Testis (tissue), 2 donors: Measurements from ENCODE around the gene UBE2E1.

Experiments used
- POLR2A ChIP-seq: fragments of 450-650 bp; IDR thresholded peaks from one replicate; pipeline ENCODE4 v1.6.1; 2017; ENCODE audit warnings: antibody characterized with exemption, mild to moderate bottlenecking, moderate library complexity
- TF ChIP-seq, protein P1 (sequence below), 3 experiments: fragments of 450-650 bp in 2 of 3; fragments of 200-600 bp in 1 of 3; sonication (generic) in 1 of 3; IDR thresholded peaks; one replicate each; pipeline ENCODE4 v1.5.1; 2016 to 2019; ENCODE audit warnings: antibody characterized with exemption in 3 of 3, mild to moderate bottlenecking in 2 of 3, moderate library complexity in 1 of 3

- TF ChIP-seq POLR2A, result no peak
- TF ChIP-seq, protein P1, sequence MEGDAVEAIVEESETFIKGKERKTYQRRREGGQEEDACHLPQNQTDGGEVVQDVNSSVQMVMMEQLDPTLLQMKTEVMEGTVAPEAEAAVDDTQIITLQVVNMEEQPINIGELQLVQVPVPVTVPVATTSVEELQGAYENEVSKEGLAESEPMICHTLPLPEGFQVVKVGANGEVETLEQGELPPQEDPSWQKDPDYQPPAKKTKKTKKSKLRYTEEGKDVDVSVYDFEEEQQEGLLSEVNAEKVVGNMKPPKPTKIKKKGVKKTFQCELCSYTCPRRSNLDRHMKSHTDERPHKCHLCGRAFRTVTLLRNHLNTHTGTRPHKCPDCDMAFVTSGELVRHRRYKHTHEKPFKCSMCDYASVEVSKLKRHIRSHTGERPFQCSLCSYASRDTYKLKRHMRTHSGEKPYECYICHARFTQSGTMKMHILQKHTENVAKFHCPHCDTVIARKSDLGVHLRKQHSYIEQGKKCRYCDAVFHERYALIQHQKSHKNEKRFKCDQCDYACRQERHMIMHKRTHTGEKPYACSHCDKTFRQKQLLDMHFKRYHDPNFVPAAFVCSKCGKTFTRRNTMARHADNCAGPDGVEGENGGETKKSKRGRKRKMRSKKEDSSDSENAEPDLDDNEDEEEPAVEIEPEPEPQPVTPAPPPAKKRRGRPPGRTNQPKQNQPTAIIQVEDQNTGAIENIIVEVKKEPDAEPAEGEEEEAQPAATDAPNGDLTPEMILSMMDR (IDR thresholded peaks at IDR 0.05), result no peak
These were observed 12.1 kb upstream of the UBE2E1 start for GRCh38 chr3:23793528-23794134.
